LNCAP (cell line): ENCODE data around the gene PARP8.

ENCODE experiments used
- CTCF ChIP-seq: fragments of 450-650 bp; IDR thresholded peaks from 2 replicates; pipeline ENCODE4 v1.5.1; 2017; ENCODE audit warnings: mild to moderate bottlenecking

PARP8 gene

GRCh38 chr5:50666261-50667022 is at the start of gene PARP8:
PARP8 (plus strand) TSS chr5:50666637; CDS start chr5:50667096, 459 bp downstream.
- TF ChIP-seq CTCF = no peak

- TF ChIP-seq CTCF = no peak
These were observed 42.8 kb upstream of the PARP8 start for GRCh38 chr5:50623666-50624065.

DNA sequence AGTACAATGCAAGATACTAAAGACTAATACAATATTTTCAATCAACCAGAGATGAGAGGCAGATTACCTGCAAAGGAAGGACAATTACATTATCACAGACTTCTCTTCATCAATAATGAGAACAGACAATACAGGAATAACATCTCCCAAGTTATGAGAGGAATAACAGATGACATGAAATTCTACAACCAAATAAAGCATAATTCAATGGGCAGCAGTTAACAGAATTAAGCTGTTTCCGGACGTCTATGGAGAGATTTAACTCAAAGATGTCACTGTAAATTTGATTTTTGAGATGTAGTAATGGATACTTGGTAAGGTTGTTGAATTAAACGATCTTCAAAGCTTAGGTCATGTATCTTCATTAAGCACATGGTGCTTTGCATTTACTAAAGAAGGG is 19.8 kb upstream of the PARP8 start:
- no peak for TF ChIP-seq CTCF

GRCh38 chr5:50647726-50648125 is 18.7 kb upstream of the PARP8 start:
- TF ChIP-seq CTCF = no peak

DNA sequence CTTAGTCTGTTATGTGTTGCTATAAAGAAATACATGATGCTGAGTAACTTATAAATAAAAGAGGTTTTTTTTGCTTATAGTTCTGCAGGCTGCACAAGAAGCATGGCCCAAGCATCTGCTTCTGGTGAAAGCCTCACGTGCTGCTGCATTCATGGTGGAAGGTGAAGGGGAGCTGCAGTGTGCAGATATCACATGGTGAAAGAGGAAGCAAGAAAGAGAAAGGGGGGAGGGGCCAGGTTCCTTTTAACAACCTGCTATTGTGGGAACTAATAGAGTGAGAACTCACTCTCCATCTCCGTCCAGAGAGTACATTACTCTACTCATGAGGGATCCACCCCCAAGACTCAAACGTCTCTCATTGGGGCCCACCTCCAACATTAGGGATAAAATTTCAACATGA is 12.5 kb upstream of the PARP8 start:
- no peak for TF ChIP-seq CTCF

- no peak for TF ChIP-seq CTCF
These were observed 11.2 kb upstream of the PARP8 start for GRCh38 chr5:50655067-50655809.

- no peak for TF ChIP-seq CTCF
These were observed 10.6 kb upstream of the PARP8 start for GRCh38 chr5:50655810-50656205.
